NCI-H2107 treated with DMSO at 0.1 percent for 48 hours (cell line): ENCODE data around the gene ANKRD9.
A peak's percentile ranks its signal among the peaks of the same experiment; 100 is the strongest.

ENCODE experiments used
- DNase-seq: peaks from one replicate; lab custom pipeline; 2025; ENCODE audit not compliant: unreplicated experiment; lab: John Stamatoyannopoulos, UW

The ANKRD9 gene

DNA sequence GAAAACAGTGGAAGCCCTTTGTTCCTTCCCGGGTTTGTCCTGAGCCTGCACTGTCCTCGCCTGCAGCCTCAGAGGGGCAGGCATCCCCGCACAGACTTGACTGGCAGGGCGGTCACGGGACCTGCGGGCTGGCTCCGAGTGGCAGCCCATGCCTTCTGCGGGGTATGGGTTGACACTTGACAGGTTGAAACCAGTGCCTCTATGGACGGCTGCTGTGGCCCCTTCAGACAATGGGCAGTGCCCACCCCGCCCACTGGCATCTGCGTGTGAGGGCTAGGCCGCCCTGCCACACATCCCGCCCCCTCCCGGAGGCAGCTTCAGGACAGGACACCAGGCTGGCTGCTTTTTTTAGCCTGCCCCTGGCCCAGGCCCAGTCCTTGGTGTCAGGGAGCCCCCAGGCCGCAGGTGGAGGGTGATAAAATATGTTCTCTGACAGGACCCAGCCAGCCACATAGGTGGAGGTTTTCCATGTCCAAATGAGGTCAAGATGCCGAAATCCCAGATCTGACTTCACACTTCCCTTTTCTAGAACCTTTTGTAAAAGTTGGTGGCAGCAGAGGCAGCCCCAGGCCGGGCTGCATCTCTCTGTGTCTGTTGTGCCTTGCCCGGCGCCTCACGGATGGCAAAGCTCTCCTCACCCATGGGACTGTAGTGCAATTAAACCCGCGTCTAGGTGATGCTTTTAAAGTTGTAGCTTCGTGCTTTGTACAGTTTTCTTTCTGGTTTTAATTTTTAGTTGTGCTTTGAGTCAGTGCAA is 10.0 kb downstream of the ANKRD9 start:
- no peak for DNase-seq

GRCh38 chr14:102498678-102499265 is 10.8 kb downstream of the ANKRD9 start:
- no peak for DNase-seq

DNA sequence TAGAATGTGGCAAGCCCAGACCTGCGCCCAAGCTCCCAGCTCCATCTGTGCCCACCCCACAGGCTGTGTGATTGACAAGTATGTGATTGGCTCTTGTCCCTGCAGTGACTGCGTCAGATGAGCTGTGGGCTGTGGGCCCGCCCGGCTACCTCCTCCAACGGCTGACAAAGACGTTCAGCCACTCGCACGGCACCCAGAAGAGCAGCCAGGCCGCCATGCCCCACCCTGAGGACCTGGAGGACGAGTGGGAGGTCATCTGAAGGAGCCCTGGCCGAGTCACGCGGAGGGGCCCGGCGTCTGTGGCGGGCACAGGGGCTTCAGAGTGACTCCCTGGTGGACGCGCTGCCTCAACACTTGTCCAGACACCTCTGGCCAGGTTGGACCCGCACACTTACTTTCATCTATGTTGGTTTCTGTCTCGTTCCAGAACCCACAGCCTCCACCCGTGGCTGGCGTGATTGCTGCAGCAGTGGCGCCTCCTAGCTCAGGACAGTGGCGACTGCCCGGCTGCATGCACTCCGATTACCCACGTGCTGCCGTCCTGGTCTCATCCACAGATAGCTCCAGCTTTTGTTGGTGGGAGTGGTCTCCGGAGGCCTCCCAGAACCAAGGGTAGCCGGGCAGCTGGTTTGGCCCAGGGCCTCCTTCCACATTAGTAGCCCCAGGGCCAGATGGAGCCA is 11.4 kb downstream of the ANKRD9 start:
- no peak for DNase-seq

DNA sequence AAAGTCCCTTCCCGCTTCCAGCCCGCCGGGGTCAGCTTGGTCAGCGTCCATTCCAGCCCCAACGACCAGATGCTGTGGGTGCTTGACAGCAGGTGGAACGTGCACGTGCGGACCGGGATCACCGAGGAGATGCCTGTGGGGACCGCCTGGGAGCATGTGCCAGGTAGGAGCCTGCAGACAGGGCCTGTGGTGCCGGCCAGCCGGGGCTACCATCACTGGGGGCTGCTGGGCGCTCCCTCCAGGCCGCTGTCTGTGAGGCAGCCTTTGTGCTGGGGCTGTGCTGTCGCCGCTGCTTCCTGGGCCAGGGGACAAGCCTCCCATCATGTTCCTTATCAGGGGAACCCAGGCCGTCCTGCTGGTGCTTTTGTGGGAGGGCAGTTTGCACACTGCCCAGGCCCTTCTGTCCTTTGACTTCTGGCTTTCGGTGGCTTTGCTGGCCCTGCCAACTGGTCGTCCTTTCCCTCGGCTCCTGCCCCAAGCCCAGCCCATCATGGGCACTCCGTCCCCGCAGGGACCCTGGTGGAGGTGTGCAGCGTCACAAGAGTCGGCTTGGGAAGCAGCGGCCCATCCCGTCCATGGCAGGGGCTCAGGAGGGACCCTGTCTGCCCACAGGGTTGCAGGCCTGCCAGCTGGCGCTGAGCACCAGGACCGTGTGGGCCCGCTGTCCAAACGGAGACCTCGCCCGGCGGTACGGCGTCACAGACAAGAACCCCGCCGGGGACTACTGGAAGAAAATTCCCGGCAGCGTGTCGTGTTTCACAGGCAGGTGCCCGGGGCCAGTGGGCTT is 12.4 kb downstream of the ANKRD9 start:
- DNase-seq, result no peak

DNA sequence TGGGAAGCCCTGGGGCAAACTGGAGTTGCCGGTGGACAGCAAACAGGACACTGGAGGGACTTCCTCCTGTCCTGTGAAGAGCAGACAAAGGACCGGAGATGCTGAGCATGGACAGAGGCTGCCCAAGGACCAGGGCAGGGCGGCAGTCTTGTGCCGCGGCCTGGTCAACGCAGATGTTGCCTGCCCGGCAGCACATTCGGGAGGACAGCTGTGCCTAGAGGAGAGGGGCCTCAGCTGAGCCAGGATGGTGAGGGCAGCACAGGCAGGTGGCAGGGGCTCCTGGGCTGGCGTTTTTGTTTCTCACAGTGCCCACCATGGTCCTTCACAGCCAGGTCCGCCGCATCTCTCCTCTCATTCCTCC is 13.3 kb downstream of the ANKRD9 start:
- no peak for DNase-seq

GRCh38 chr14:102495491-102496330 is 13.9 kb downstream of the ANKRD9 start:
- DNase-seq, result no peak

DNA sequence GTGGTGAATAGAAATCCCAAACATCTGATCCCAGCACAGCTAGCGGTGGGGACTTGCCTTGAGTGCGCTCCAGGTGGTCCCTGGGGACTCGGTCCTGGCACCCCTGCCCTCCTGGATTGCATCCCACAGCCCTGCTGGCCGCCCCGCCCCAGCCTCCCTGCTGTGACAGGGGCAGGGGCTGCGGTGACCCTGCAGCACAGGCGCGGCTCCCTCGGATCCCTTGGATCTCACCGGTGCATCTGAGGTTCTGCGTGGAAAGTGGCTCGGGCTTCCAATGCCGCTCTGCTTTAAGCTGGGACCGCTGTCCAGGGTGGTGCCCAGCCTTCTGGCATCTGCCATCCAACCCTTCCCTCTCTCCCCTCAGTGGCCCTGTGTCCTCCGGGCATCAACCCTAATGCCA is 16.0 kb downstream of the ANKRD9 start:
- no peak for DNase-seq

DNA sequence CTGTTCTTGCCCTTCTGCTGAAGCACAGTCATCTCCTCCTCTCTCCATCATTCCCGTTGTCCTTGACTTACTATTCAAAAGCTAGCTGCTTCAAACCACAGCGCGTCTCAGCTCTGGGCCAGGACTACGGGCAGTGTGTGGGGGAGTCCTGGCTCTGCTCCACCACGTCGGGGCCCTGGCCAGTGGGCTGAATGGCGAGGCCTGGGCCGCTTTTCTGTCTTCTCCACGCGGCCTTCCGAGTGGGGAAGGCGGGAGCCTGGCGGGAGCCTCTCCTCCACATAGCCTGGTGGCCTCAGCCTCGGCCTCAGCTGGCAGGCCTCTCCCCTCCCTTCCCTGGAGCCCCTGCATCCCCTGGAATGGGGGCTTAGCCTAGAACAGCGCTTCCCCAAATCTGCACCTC is 16.5 kb downstream of the ANKRD9 start:
- DNase-seq, result no peak

DNA sequence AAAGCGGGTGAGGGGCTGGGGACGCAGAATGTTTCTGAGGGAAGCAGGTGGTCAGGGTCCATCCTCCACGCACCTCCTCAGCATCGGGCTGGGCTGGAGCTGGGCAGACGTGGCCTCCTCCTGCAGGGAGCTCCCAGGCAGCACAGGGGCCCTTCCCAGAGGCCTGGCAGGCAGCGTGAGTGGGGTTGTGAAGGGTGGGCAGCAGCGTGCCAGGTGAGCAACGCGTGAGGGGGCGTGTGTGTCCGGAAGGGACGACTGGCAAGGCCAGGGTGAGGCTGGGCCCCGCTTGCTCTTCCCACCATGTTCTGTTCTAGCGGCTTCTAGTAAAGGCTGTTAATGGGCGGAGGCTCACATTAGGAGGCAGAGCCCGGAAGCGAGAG is 17.1 kb downstream of the ANKRD9 start:
- DNase-seq, result no peak

GRCh38 chr14:102491786-102492530 is 17.6 kb downstream of the ANKRD9 start:
- DNase-seq, result no peak

DNA sequence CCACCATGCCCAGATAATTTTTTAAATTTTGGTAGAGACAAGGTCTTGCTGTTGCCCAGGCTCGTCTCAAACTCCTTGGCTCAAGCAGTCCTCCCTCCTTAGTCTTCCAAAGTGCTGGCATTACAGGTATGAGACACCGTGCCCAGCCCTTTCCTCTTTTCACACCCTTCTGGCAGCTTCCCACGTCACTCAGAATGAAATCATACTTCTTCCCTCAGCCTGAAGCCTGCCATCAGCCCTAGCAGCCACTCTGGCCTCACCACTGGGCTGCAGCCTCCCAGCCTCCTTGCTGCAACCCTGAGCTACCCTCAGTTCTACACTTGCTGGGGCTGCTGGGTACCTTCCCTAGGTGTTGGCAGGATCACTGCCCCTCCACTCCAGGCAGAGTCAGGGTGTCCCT is 18.2 kb downstream of the ANKRD9 start:
- DNase-seq, result no peak

DNA sequence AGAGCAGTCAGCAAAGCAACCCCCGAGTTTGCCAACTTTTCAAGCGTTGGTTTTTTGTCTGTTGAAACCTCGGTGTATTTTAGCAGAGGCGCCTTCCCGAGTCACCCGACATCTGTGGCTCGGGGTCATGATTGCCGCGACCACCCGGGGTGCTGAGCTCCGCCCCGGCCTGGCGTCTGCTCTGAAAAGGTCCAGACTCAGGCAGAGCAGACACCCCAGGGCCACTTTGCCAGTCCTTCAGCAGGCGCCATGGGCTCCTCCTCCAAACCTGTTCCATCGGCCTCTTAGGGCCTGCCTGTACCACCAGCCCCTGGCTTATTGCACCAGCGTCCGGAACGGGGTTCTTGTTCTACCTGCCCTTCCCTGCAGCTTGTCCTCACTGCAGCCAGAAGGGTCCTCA is 19.1 kb downstream of the ANKRD9 start:
- DNase-seq, result no peak

- no peak for DNase-seq
Measured at GRCh38 chr14:102487204-102487577, 22.4 kb downstream of the ANKRD9 start.

DNA sequence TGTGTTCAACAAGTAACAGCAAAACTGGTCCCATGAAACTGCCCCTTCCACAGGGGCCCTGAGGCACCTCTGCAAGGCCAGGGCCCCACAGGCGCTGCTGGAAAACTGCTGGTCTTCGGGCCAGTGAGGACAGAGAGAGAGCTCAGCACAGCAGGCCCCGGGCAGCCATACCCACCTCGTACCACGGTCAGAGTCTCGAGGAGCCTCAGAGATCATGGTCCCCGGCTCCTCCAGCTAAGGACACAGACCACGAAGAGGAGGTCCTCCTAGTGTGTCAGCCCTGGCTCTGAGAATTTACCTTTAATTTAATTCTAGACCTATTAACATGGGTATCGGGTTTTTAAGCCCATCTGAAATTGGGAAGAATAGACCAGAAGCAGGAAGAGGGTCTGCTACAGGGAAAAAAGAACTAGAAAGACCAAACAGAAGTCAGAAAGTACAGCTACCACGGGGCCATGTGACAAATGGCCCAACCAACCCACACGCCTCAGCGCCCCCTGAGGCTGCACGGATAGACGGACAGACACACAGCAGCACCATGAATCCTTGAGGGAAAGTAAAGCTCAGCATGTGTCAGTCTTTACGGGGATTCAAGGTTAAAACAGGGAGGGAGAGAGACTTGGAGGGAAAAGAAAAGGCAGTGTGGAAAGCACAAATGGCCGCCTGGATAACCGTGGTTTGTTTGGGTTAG is 22.9 kb downstream of the ANKRD9 start:
- no peak for DNase-seq

GRCh38 chr14:102485693-102486512 is 23.7 kb downstream of the ANKRD9 start:
- no peak for DNase-seq

- DNase-seq, result no peak
Measured at GRCh38 chr14:102484316-102484715, 25.3 kb downstream of the ANKRD9 start.

DNA sequence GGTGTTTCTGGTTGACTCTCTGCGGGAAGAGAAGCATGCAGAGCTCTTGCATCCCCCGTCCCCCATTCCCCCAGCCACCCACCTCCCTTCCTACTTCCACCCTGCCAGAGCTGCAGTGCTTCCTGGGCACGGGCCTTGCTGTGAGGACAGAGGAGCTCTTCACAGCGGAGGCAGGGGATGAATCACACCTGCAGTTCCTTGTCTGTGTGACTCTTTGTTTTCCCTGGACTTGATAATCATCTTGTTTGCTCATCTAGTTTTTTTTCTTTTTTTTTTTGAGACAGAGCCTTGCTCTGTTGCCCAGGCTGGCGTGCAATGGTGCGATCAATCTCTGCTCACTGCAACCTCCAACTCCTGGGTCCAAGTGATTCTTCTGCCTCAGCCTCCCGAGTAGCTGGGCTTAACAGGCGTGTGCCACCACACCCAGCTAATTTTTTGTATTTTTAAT is 27.8 kb downstream of the ANKRD9 start:
- DNase-seq, result no peak

DNA sequence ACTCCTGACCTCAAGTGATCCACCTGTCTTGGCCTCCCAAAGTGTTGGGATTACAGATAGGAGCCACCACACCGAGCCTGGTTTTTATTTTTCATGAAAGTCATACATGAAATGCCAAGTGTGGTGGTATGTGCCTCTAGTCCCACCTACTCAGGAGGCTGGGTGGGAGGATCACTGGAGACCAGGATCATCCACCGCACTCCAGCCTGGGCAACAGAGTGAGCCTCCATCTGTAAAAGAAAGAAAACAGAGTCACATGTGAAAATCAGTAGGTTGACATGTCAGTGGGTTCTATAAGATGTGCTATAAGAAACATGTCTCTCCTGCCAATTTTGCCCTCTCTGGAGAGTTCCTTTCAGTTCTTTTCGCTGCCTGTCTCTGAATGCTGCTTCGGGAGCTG is 28.2 kb downstream of the ANKRD9 start:
- no peak for DNase-seq

DNA sequence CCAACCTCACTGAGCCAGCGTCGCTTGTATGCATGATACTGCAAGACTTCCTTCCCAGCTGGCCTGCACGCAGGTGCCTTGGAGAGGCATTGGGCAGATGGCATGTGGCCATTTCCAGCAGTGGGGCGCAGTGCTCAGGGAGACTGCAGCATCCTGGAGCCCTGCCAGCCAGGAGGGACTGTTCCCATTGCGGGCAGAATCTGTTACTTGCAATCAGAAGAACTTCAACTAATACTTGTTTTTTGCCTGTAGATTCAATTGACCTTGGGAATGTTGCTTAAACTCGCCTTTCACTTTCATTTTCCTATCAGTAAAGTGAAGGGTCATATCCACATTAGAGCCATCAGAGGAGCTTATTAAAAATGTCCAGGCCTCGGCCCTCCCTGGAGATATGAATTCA is 29.8 kb downstream of the ANKRD9 start:
- peak; percentile 76 for DNase-seq
